Lower lobe of right lung (tissue), 2 donors: ENCODE data around the gene DNAJC8. TPM values are rescaled to one million over a fixed set of nuclear protein-coding genes. Genes with fewer than 3 reads are reported as not detected.
A peak's percentile ranks its signal among the peaks of the same experiment; 100 is the strongest.

Experiments
- ATAC-seq, 2 donors: fragments of 200-7000 bp; cut with Tn5 transposase; one replicate each; pipeline ENCODE4 v1.9.1; 2020 to 2022; ENCODE audit warnings: mild to moderate bottlenecking in 2 of 2, moderate library complexity in 2 of 2
- DNase-seq: peaks from one replicate; pipeline ENCODE4 v3.0.0-alpha.2; 2020
- H3K27ac ChIP-seq: fragments of 200-600 bp; one replicate; pipeline ENCODE4 v1.8.0; 2022
- H3K27me3 ChIP-seq: fragments of 200-600 bp; one replicate; pipeline ENCODE4 v1.8.0; 2022; ENCODE audit warnings: low read depth
- H3K36me3 ChIP-seq: fragments of 200-600 bp; one replicate; pipeline ENCODE4 v1.8.0; 2022; ENCODE audit warnings: mild to moderate bottlenecking
- H3K4me1 ChIP-seq: fragments of 200-600 bp; one replicate; pipeline ENCODE4 v1.8.0; 2022
- H3K4me3 ChIP-seq: fragments of 200-600 bp; one replicate; pipeline ENCODE4 v1.8.0; 2022; ENCODE audit warnings: mild to moderate bottlenecking
- H3K9me3 ChIP-seq: fragments of 200-600 bp; one replicate; pipeline ENCODE4 v1.8.0; 2022
- CTCF ChIP-seq: fragments of 200-600 bp; IDR thresholded peaks from one replicate; pipeline ENCODE4 v1.8.0; 2022; ENCODE audit warnings: antibody characterized with exemption, mild to moderate bottlenecking
- intact Hi-C: fragments of 100-400 bp; cut with DNase I; formaldehyde crosslinking; loops from one replicate; pipeline ENCODE4 v1.11.0; 2022
- total RNA-seq: library from RNA; stranded (reverse); fragmentation: NEBNext Ultra II Directional; extraction: Animal tissue kit (Norgen Biotek cat#: 25700); gene quantifications from one replicate; pipeline ENCODE4 v1.2.1, GENCODE V29; 2021
- donor health status: DM: no; HTN: yes; CAD: no; lungs with severe emphysema.

Gene DNAJC8
- total RNA-seq, 1 donor from 2014 or later, result 68.9 TPM

- Histone ChIP-seq H3K27me3 (no peaks in the 10 kb centered on the region), H3K9me3 (no peaks in the 10 kb centered on the region), H3K4me1 (peaks cover 10% of the 10 kb centered on the region), H3K4me3 (no peak overlapping the region), H3K27ac (no peak overlapping the region), H3K36me3 (peaks cover 47% of the 10 kb centered on the region)
- intact Hi-C loops, result no loop called here
- no peak for TF ChIP-seq CTCF
- ATAC-seq (no peak), DNase-seq (peak; percentile 28)
Observed at GRCh38 chr1:28197682-28198415, 35.0 kb downstream of the DNAJC8 start.

GRCh38 chr1:28196330-28196729, 36.5 kb downstream of the DNAJC8 start:
- H3K4me1 ChIP-seq, result peaks cover 10% of the 10 kb centered on the region
- no peaks in the 10 kb centered on the region for H3K9me3 ChIP-seq
- DNase-seq (peak; percentile 20), ATAC-seq (no peak)
- no peak overlapping the region for H3K4me3 ChIP-seq
- peaks cover 32% of the 10 kb centered on the region for H3K36me3 ChIP-seq
- H3K27me3 ChIP-seq, result no peaks in the 10 kb centered on the region
- TF ChIP-seq CTCF, result no peak
- H3K27ac ChIP-seq, result no peak overlapping the region
- intact Hi-C loops, result no loop called here

GRCh38 chr1:28195780-28196179, 37.0 kb downstream of the DNAJC8 start:
- no peak overlapping the region for H3K27ac ChIP-seq
- intact Hi-C loops, result no loop called here
- H3K4me3 ChIP-seq, result no peak overlapping the region
- H3K4me1 ChIP-seq, result peaks cover 12% of the 10 kb centered on the region
- no peak for TF ChIP-seq CTCF
- ATAC-seq (no peak), DNase-seq (no peak)
- no peaks in the 10 kb centered on the region for H3K9me3 ChIP-seq
- no peaks in the 10 kb centered on the region for H3K27me3 ChIP-seq
- peaks cover 26% of the 10 kb centered on the region for H3K36me3 ChIP-seq

- Histone ChIP-seq H3K27me3 (no peaks in the 10 kb centered on the region), H3K36me3 (peaks cover 13% of the 10 kb centered on the region), H3K9me3 (no peaks in the 10 kb centered on the region), H3K4me3 (no peak overlapping the region), H3K27ac (no peak overlapping the region), H3K4me1 (peaks cover 16% of the 10 kb centered on the region)
- ATAC-seq, result no peak
- TF ChIP-seq CTCF, result no peak
- intact Hi-C loops, result no loop called here
- no peak for DNase-seq
Observed at GRCh38 chr1:28194326-28195035, 38.3 kb downstream of the DNAJC8 start.

- H3K27me3 ChIP-seq, result no peaks in the 10 kb centered on the region
- TF ChIP-seq CTCF, result no peak
- H3K9me3 ChIP-seq, result no peaks in the 10 kb centered on the region
- no peak overlapping the region for H3K4me3 ChIP-seq
- DNase-seq (no peak), ATAC-seq (peak; percentile 31 to 43)
- intact Hi-C loops, result no loop called here
- peaks cover 6% of the 10 kb centered on the region for H3K36me3 ChIP-seq
- H3K4me1 ChIP-seq, result peaks cover 16% of the 10 kb centered on the region
- no peak overlapping the region for H3K27ac ChIP-seq
Observed at GRCh38 chr1:28193701-28194161, 39.1 kb downstream of the DNAJC8 start.
